HT1080 (cell line): Measurements from ENCODE around the gene TSPYL2. TPM values are rescaled to one million over a fixed set of nuclear protein-coding genes. Genes with fewer than 3 reads are reported as not detected.

ENCODE experiments used
- DNase-seq: peaks from one replicate; pipeline ENCODE4 v3.0.0-alpha.2; 2015; ENCODE audit warnings: low read depth
- small RNA-seq: library from RNA; depleted of rRNA; stranded (forward); fragments of <200 nt; gene quantifications from one replicate; pipeline ENCODE3, GENCODE V24; 2014
- total RNA-seq: library from RNA; depleted of rRNA; stranded (reverse); fragments of >200 nt; shearing (Covaris generic); gene quantifications from 2 replicates; pipeline ENCODE4 v1.2.3, GENCODE V29; 2014; rRNA removed

Gene TSPYL2
- total RNA-seq, 1 experiment from 2014 or later: 6.0 TPM

DNA sequence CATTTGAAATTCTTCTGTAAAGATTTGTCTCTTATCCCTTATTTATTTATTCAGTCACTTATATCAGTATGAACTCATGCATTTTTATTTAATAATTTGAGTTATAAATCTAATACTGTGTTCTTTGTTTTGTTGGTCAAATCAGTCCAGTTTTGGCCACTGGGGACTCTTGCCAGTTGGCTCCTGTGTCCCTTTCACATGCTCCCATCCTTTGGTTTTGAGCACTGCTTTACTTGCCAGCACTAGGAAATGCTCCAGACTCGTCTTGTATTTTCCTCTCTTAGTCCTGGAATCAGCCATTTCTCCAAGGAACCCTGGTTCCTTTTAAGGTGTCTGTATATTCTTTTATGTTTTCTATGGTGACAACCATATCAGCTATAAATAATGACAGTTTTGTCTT is 39.8 kb downstream of the TSPYL2 start:
- no peak for DNase-seq

GRCh38 chrX:53125506-53125905 is 43.3 kb downstream of the TSPYL2 start:
- DNase-seq: no peak

DNA sequence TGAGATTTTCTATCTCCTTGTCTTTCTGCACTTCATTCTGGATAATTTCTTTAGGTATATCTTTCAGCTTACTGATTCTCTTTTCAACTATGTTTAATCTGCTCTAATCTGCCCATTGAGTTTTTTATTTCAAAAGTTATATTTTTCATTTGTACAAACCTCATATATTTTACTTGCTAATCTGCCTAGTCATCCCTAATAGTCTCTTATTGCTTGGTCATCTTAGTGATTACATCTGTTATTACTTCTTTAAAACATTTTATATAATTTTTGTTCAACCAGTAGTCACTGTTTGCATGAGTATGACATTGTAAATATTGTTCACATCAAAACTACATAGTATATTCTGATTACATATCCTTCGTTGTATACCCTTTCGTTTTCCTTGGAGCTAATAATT is 44.2 kb downstream of the TSPYL2 start:
- DNase-seq: no peak

DNA sequence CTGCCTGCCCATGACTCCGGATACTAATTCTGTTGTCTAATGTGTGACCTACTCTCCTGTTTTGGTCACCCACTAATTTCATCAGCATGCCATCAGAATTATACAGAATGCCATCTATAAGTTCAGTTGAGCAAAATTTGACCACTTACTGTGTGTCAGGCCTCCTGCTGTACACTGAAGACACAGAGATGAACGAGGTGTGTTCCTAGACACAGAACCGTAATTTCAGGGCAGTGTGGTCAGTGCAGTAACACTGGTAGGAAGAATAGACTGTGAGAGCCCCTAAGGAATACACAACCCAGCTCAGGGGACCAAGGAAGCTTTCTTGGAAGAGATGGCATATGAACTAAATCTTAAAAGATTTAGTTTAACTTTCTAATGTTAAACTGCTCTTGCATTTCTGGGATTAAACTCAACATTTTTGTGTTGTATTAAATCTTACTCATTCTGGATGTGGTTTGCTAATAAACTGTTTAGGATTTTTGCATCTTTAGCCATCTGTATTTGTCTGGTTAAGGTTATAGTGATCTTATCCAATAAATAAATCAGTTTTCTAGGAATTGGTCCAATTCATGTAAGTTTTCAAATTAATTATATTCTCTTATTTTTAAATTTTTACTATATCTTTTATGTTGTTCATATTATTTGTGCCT is 46.1 kb downstream of the TSPYL2 start:
- no peak for DNase-seq

DNA sequence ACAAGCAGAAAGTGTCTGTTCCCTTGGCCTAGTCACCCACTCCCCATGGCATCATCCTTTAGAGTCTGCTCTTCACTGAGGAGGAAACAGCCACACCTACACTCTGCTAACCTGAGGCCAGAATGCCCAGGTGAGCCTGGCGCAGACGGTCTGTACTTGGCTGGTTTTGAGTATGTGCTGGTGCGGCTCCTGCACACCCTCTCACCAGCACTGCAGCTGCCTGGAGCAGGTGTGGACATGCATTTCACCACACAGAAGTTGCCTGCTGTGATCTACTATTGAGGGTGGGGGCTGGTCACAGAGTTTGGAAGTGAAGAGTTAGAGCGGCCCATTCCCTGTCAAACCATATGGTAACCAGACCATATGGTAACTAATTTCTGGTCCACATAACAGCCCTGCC is 51.2 kb downstream of the TSPYL2 start:
- no peak for DNase-seq

- DNase-seq: no peak
Measured at GRCh38 chrX:53135581-53135980, 53.4 kb downstream of the TSPYL2 start.

Small RNAs within 50 kb of the gene (small RNA-seq; reads per million reads assigned to genes)
- not detected for gene AL591212.2

Other genes starting within 250 kb of the TSPYL2 start
- not detected in 2 replicates for gene XAGE3, start 214.3 kb upstream of the TSPYL2 start, total RNA-seq
- 6.6 and 11.4 TPM in 2 replicates for gene FAM156B, start 185.0 kb upstream of the TSPYL2 start, total RNA-seq
- gene FAM156A, start 123.8 kb upstream of the TSPYL2 start, total RNA-seq: 8.4 and 15.9 TPM in 2 replicates
- gene GPR173, start 33.6 kb upstream of the TSPYL2 start, total RNA-seq: 3.3 and 3.4 TPM in 2 replicates
- 3.2 and 3.7 TPM in 2 replicates for gene KANTR, start 11.8 kb downstream of the TSPYL2 start, total RNA-seq
- 50.7 and 57.2 TPM in 2 replicates for gene KDM5C, start 142.8 kb downstream of the TSPYL2 start, total RNA-seq
- 4.3 and 9.8 TPM in 2 replicates for gene IQSEC2, start 199.2 kb downstream of the TSPYL2 start, total RNA-seq